Activated B cell treated with CpG ODN at 0.5 μM for 24 hours (primary cell): ENCODE measurements around the gene MRI1. TPM values are rescaled to one million over a fixed set of nuclear protein-coding genes. Genes with fewer than 3 reads are reported as not detected.

ENCODE experiments used
- ATAC-seq: fragments of 200-7000 bp; cut with Tn5 transposase; one replicate; pipeline ENCODE4 v1.10.0; 2021; ENCODE audit warnings: low read depth, mild to moderate bottlenecking, moderate library complexity
- CTCF ChIA-PET: fragments of 350-600 bp; sonication (Branson Sonifier 250); formaldehyde crosslinking; loops from one replicate; lab custom pipeline; 2021; ENCODE audit warnings: antibody characterized with exemption; lab: Charles Lee
- POLR2A ChIA-PET: fragments of 350-600 bp; sonication (Branson Sonifier 250); formaldehyde crosslinking; loops from one replicate; lab custom pipeline; 2021; ENCODE audit warnings: antibody characterized with exemption; lab: Charles Lee
- DNase-seq: peaks from one replicate; pipeline ENCODE4 v3.0.0; 2022
- H3K27ac Mint-ChIP-seq: one replicate; pipeline ENCODE4 v1.8.0; 2020; ENCODE audit warnings: mixed read lengths
- H3K27me3 Mint-ChIP-seq: one replicate; pipeline ENCODE4 v1.8.0; 2021; ENCODE audit warnings: mixed read lengths
- H3K36me3 Mint-ChIP-seq: one replicate; pipeline ENCODE4 v1.8.0; 2021; ENCODE audit warnings: low read depth, mixed read lengths
- H3K4me1 Mint-ChIP-seq: one replicate; pipeline ENCODE4 v1.8.0; 2021; ENCODE audit warnings: mixed read lengths
- H3K4me3 Mint-ChIP-seq: one replicate; pipeline ENCODE4 v1.8.0; 2020; ENCODE audit warnings: mild to moderate bottlenecking, mixed read lengths
- H3K9me3 Mint-ChIP-seq: one replicate; pipeline ENCODE4 v1.8.0; 2020; ENCODE audit warnings: mixed read lengths
- CTCF ChIP-seq: fragments of 200-600 bp; IDR thresholded peaks from one replicate; pipeline ENCODE4 v1.8.0; 2022; ENCODE audit warnings: antibody characterized with exemption, mild to moderate bottlenecking
- intact Hi-C: fragments of 100-400 bp; cut with micrococcal nuclease; formaldehyde crosslinking; loops from one replicate; pipeline ENCODE4 v1.15.1; 2024
- total RNA-seq: library from RNA; stranded (reverse); gene quantifications from 2 replicates; pipeline ENCODE4 v1.2.3, GENCODE V29; 2022

MRI1 gene
- total RNA-seq, 1 donor from 2014 or later: 37.5 TPM

DNA sequence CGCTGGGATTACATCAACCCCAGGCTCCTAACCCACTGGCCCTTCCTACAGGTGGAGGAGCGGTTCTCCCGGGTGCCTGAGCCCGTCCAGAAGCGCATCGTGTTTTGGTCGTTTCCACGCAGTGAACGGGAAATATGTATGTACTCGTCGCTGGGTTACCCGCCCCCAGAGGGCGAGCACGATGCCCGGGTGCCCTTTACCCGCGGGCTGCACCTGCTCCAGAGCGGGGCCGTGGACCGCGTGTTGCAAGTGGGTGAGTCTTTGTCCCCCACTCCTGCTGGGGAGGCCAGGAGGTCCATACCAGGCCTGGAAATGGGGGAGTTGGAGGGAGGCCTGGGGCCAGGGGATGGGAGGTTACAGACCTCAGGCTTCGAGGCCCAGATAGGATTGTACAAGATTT lies 35.3 kb downstream of the MRI1 start:
- intact Hi-C loops: loop anchor here (5.0 to 10.0 kb wide), 2 partner anchors 315 to 338 kb away; partner anchors contain the start of genes ASF1B and PRKACA
- no peaks in the 10 kb centered on the region for H3K36me3 Mint-ChIP-seq
- H3K4me3 Mint-ChIP-seq: no peak overlapping the region
- no peak for TF ChIP-seq CTCF
- no peaks in the 10 kb centered on the region for H3K9me3 Mint-ChIP-seq
- ATAC-seq: no peak
- H3K27me3 Mint-ChIP-seq: no peaks in the 10 kb centered on the region
- H3K27ac Mint-ChIP-seq: no peak overlapping the region
- peaks cover 18% of the 10 kb centered on the region for H3K4me1 Mint-ChIP-seq
- ChIA-PET POLR2A (interaction anchor here (1.6 kb wide), 1 partner anchor 12 kb away, joined by 3 read pairs; no protein-coding TSS in a partner anchor), CTCF (no interaction called here)
- no peak for DNase-seq

GRCh38 chr19:13803038-13803437 lies 38.7 kb downstream of the MRI1 start:
- no peaks in the 10 kb centered on the region for H3K27me3 Mint-ChIP-seq
- no peak overlapping the region for H3K4me3 Mint-ChIP-seq
- ChIA-PET CTCF (no interaction called here), POLR2A (no interaction called here)
- H3K4me1 Mint-ChIP-seq: no peaks in the 10 kb centered on the region
- ATAC-seq (no peak), DNase-seq (no peak)
- peaks cover 7% of the 10 kb centered on the region for H3K36me3 Mint-ChIP-seq
- H3K9me3 Mint-ChIP-seq: no peaks in the 10 kb centered on the region
- no peak for TF ChIP-seq CTCF
- no peak overlapping the region for H3K27ac Mint-ChIP-seq
- intact Hi-C loops: no loop called here

- H3K27me3 Mint-ChIP-seq: no peaks in the 10 kb centered on the region
- H3K36me3 Mint-ChIP-seq: peaks cover 16% of the 10 kb centered on the region
- ChIA-PET CTCF (interaction anchor here (1.1 kb wide), 2 partner anchors 16 to 57 kb away, joined by 3 read pairs; no protein-coding TSS in a partner anchor), POLR2A (interaction anchor here (0.6 to 1.1 kb wide), 4 partner anchors 11 to 889 kb away, joined by 3 to 8 read pairs (median 4); no protein-coding TSS in a partner anchor)
- no peaks in the 10 kb centered on the region for H3K4me1 Mint-ChIP-seq
- DNase-seq (no peak), ATAC-seq (no peak)
- H3K4me3 Mint-ChIP-seq: no peak overlapping the region
- no peaks in the 10 kb centered on the region for H3K9me3 Mint-ChIP-seq
- intact Hi-C loops: no loop called here
- no peak for TF ChIP-seq CTCF
- no peak overlapping the region for H3K27ac Mint-ChIP-seq
These were observed 40.7 kb downstream of the MRI1 start for GRCh38 chr19:13804830-13805683.

- no peak for TF ChIP-seq CTCF
- Mint-ChIP-seq H3K27ac (no peak overlapping the region), H3K9me3 (no peaks in the 10 kb centered on the region), H3K36me3 (peaks cover 16% of the 10 kb centered on the region), H3K27me3 (no peaks in the 10 kb centered on the region), H3K4me3 (no peak overlapping the region), H3K4me1 (no peaks in the 10 kb centered on the region)
- intact Hi-C loops: no loop called here
- DNase-seq (no peak), ATAC-seq (no peak)
- POLR2A ChIA-PET: no interaction called here
- CTCF ChIA-PET: interaction anchor here (1.1 kb wide), 1 partner anchor 55 kb away, joined by 3 read pairs; no protein-coding TSS in a partner anchor
These were observed 42.4 kb downstream of the MRI1 start for GRCh38 chr19:13806728-13807127.

DNA sequence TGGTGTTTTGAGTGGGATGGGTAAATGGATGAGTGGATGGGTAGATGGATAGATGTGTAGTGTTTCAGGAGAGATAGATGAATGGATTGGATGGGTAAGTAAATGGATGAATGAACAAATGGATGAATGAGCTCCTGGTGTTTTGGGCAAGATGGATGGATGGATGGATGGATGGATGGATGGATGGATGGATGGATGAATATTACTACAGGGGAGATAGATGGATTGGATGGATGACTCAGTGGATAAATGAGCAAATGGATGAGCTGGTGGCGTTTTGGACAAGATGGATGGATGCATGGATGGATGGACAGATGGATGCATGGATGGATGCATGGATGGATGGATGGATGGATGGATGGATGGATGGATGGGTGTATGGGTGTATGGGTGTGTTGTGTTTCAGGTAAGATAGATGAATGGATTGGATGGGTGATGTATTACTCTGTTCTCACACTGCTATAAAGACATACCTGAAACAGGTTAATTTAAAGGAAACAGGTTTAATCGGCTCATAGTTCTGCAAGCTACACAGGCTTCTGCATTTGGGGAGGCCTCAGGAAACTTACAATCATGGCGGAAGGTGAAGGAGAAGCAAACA lies 43.2 kb downstream of the MRI1 start:
- POLR2A ChIA-PET: no interaction called here
- CTCF ChIA-PET: interaction anchor here (1.2 kb wide), 1 partner anchor 96 kb away, joined by 3 read pairs; no protein-coding TSS in a partner anchor

More for the DNA sequence above, 43.2 kb downstream of the MRI1 start:
- peaks cover 16% of the 10 kb centered on the region for H3K36me3 Mint-ChIP-seq
- no peaks in the 10 kb centered on the region for H3K9me3 Mint-ChIP-seq
- TF ChIP-seq CTCF: no peak
- no peaks in the 10 kb centered on the region for H3K27me3 Mint-ChIP-seq
- no peak for DNase-seq
- H3K4me3 Mint-ChIP-seq: no peak overlapping the region
- intact Hi-C loops: no loop called here
- H3K4me1 Mint-ChIP-seq: no peaks in the 10 kb centered on the region
- ATAC-seq: no peak
- H3K27ac Mint-ChIP-seq: no peak overlapping the region
